ENCODE data around the gene TECPR1. TPM values are rescaled to one million over a fixed set of nuclear protein-coding genes. Genes with fewer than 3 reads are reported as not detected.

TECPR1 gene
- total RNA-seq, 1 donor from 2014 or later: 23.9 TPM

- Histone ChIP-seq H2AFZ (ENCODE audit: low read depth, low read length) (no peak overlapping the region), H3K36me3 (ENCODE audit: insufficient read depth, low read length) (no peaks in the 10 kb centered on the region), H3K4me1 (ENCODE audit: insufficient read depth, low read length) (peaks cover 50% of the 10 kb centered on the region), H3K9me3 (ENCODE audit: insufficient read depth, low read depth, low read length) (no peaks in the 10 kb centered on the region), H3K79me2 (ENCODE audit: insufficient read depth, low read length) (peaks cover 53% of the 10 kb centered on the region), H3K9ac (ENCODE audit: low read length) (peak overlapping the region; percentile 95), H3K27ac (ENCODE audit: low read depth, low read length) (peak overlapping the region; percentile 81), H3K27me3 (ENCODE audit: insufficient read depth, low read length) (no peaks in the 10 kb centered on the region), H4K20me1 (ENCODE audit: insufficient read depth, low read length) (peaks cover 46% of the 10 kb centered on the region), H3K4me2 (ENCODE audit: low read length) (peak overlapping the region; percentile 100), H3K4me3 (ENCODE audit: insufficient read depth, low read depth, low read length) (peak overlapping the region; percentile 84)
- Mint-ChIP-seq H3K4me3 (ENCODE audit: unreplicated experiment) (peak overlapping the region; percentile 90), H3K9me3 (ENCODE audit: unreplicated experiment) (no peaks in the 10 kb centered on the region), H3K36me3 (ENCODE audit: low read depth, unreplicated experiment) (peaks cover 2% of the 10 kb centered on the region), H3K27ac (ENCODE audit: unreplicated experiment) (peak overlapping the region; percentile 66), H3K27me3 (ENCODE audit: low read depth, unreplicated experiment) (no peaks in the 10 kb centered on the region), H3K4me1 (ENCODE audit: low read depth, unreplicated experiment) (peaks cover 24% of the 10 kb centered on the region)
- DNase-seq (ENCODE audit: low read depth): no peak
- TF ChIP-seq EZH2 (IDR thresholded peaks at IDR 0.05; ENCODE audit: insufficient read depth, low read length): no peak
- no peak for TF ChIP-seq CTCF (IDR thresholded peaks at IDR 0.05; ENCODE audit: insufficient read depth, low read depth, low read length)
- FAIRE-seq: no peak
These were observed 29.9 kb upstream of the TECPR1 start for GRCh38 chr7:98281757-98282606.

DNA sequence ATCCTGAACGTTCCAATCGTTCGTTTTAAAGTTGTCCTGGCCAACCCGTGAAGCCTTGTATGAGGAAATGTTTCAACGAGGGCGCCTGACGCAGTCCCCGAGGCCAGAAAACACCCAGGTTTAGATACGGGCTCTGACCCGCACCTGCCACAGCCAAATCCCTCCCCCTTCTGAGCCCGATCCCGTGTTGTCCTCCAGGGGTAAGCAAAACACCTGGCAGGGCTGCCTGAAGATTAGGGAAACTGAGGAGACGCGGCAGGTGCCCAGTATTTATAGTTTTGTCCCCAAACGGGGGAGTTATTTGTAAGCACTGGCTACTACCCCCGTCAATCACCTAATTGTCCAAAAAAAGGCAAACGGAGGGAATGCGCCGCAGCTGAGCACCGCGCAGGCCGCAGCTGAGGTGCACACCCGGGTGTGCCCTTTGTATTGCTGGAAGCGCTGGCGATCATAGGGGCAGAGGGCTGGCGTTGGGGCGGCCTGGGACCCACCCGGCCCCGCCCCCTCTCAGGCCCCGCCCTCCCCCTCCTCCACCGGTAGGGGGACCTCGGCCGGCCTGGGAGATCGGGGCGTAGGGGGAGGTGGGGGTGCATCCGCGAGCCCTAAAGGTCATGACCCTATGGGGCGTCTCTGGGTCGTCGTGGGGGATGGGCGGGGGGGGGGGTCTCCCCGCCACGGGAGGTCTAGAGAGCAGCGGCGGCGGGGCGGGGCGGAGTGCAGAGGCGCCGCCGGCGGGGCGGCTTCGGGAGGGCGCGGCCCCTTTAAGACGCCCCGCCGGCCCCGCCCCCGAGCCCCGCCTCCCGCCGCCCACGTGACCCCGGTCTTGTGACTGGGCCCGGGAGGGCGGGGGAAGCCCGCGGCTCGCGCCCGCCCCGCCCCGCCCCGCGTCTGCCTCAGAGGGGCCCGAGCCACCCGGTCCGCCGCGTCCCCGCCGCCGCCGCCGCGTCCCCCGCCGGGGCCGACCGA, 29.0 kb upstream of the TECPR1 start, which contains the start of gene BRI3:
Gene BRI3, plus strand, starts transcription at position 896 of the 966 bp plus-strand sequence. CDS start 110 bp downstream, outside the sequence.
- no peaks in the 10 kb centered on the region for H3K27me3 ChIP-seq (ENCODE audit: insufficient read depth, low read length)
- TF ChIP-seq CTCF (IDR thresholded peaks at IDR 0.05; ENCODE audit: insufficient read depth, low read depth, low read length) (no peak), EZH2 (IDR thresholded peaks at IDR 0.05; ENCODE audit: insufficient read depth, low read length) (no peak)
- H3K9ac ChIP-seq (ENCODE audit: low read length): peak within 1 kb of the TSS; percentile 95
- H3K27ac Mint-ChIP-seq (ENCODE audit: unreplicated experiment): peak within 1 kb of the TSS; percentile 66
- no peaks in the 10 kb centered on the region for H3K9me3 Mint-ChIP-seq (ENCODE audit: unreplicated experiment)
- peak within 1 kb of the TSS; percentile 90 for H2AFZ ChIP-seq (ENCODE audit: low read depth, low read length)
- FAIRE-seq: no peak
- H3K9me3 ChIP-seq (ENCODE audit: insufficient read depth, low read depth, low read length): no peaks in the 10 kb centered on the region
- peak within 1 kb of the TSS; percentile 90 for H3K4me3 Mint-ChIP-seq (ENCODE audit: unreplicated experiment)
- H3K4me3 ChIP-seq (ENCODE audit: insufficient read depth, low read depth, low read length): peak within 1 kb of the TSS; percentile 84
- H4K20me1 ChIP-seq (ENCODE audit: insufficient read depth, low read length): peaks cover 38% of the 10 kb centered on the region
- no peaks in the 10 kb centered on the region for H3K27me3 Mint-ChIP-seq (ENCODE audit: low read depth, unreplicated experiment)
- peak; percentile 59 for DNase-seq (ENCODE audit: low read depth)
- H3K4me1 Mint-ChIP-seq (ENCODE audit: low read depth, unreplicated experiment): peaks cover 19% of the 10 kb centered on the region
- peak within 1 kb of the TSS; percentile 81 for H3K27ac ChIP-seq (ENCODE audit: low read depth, low read length)
- H3K36me3 ChIP-seq (ENCODE audit: insufficient read depth, low read length): no peaks in the 10 kb centered on the region
- peaks cover 41% of the 10 kb centered on the region for H3K4me1 ChIP-seq (ENCODE audit: insufficient read depth, low read length)
- peak within 1 kb of the TSS; percentile 100 for H3K4me2 ChIP-seq (ENCODE audit: low read length)
- H3K79me2 ChIP-seq (ENCODE audit: insufficient read depth, low read length): peaks cover 44% of the 10 kb centered on the region
- peaks cover 2% of the 10 kb centered on the region for H3K36me3 Mint-ChIP-seq (ENCODE audit: low read depth, unreplicated experiment)

Data from astrocyte (in vitro differentiated cells and primary cell).